ENCODE measurements around the gene ZNFX1.

GRCh38 chr20:49287555-49288249, 9.8 kb upstream of the ZNFX1 start:
- TF ChIP-seq GATA2 (IDR thresholded peaks at IDR 0.05; ENCODE audit: low read depth, low read length) (no peak), GATA3 (IDR thresholded peaks at IDR 0.05; ENCODE audit: low read depth, low read length) (no peak)
